ENCODE data around the gene GUCY1A2.

- TF ChIP-seq CTCF (IDR thresholded peaks at IDR 0.05) (no peak), EP300 (IDR thresholded peaks at IDR 0.05; ENCODE audit: low read depth) (no peak), POLR2A (IDR thresholded peaks at IDR 0.05) (no peak)
Observed at GRCh38 chr11:106681435-106681834, 336.8 kb downstream of the GUCY1A2 start.

Data from transverse colon (tissue), 3 donors.